Gastroesophageal sphincter (tissue), 4 donors: ENCODE data around the gene MRPL44. TPM values are rescaled to one million over a fixed set of nuclear protein-coding genes. Genes with fewer than 3 reads are reported as not detected.
"Not testable (repeated sequence)": the region's sequence is repeated elsewhere in the genome, so short reads cannot be mapped to it uniquely, and the experiment has no call there.

ENCODE experiments used
- ATAC-seq: fragments of 150-250 bp; one replicate; pipeline ENCODE4 v1.9.1; 2016; ENCODE audit warnings: mild to moderate bottlenecking, moderate library complexity
- H3K27ac ChIP-seq, 4 donors: fragments of 200-600 bp; sonication (generic) in 3 of 4; 1 replicate in 3 of 4; 2 replicates in 1 of 4; pipeline ENCODE4 v1.5.1; 2016 to 2019
- H3K27me3 ChIP-seq: fragments of 200-600 bp; sonication (generic); one replicate; pipeline ENCODE4 v1.5.1; 2019
- H3K36me3 ChIP-seq, 2 donors: fragments of 200-600 bp; sonication (generic); one replicate each; pipeline ENCODE4 v1.5.1; 2019; ENCODE audit warnings: control low read depth in 1 of 2
- H3K4me1 ChIP-seq, 3 donors: fragments of 200-600 bp; sonication (generic); 1 replicate in 2 of 3; 2 replicates in 1 of 3; pipeline ENCODE4 v1.5.1; 2016 to 2019; ENCODE audit warnings: control low read depth in 2 of 3
- H3K4me3 ChIP-seq, 2 donors: fragments of 200-600 bp; sonication (generic); one replicate each; pipeline ENCODE4 v1.5.1; 2019; ENCODE audit warnings: mild to moderate bottlenecking in 1 of 2, moderate library complexity in 1 of 2
- H3K9me3 ChIP-seq, 3 donors: fragments of 200-600 bp; sonication (generic); one replicate each; pipeline ENCODE4 v1.5.1; 2017 to 2019; ENCODE audit warnings: control low read depth in 2 of 3
- EP300 ChIP-seq: sonication (generic); formaldehyde crosslinking; IDR thresholded peaks from one replicate; pipeline ENCODE4 v1.6.1; 2017; ENCODE audit warnings: antibody characterized with exemption, mild to moderate bottlenecking
- POLR2A ChIP-seq, 2 donors: fragments of 450-650 bp; IDR thresholded peaks; one replicate each; pipeline ENCODE4 v1.6.1; 2017; ENCODE audit warnings: antibody characterized with exemption in 2 of 2, mild to moderate bottlenecking in 2 of 2, moderate library complexity in 1 of 2
- POLR2AphosphoS5 ChIP-seq: sonication (generic); formaldehyde crosslinking; IDR thresholded peaks from one replicate; pipeline ENCODE4 v1.6.1; 2017; ENCODE audit warnings: antibody characterized with exemption
- WGBS, 2 donors: methylation state at CpG; one replicate each; pipeline ENCODE4 v1.1.5; 2018; ENCODE audit warnings: low coverage in 1 of 2; 5-methylcytosine and 5-hydroxymethylcytosine counted together
- total RNA-seq, 4 donors: library from RNA; depleted of rRNA; stranded (reverse); fragments of >200 nt; gene quantifications; one replicate each; pipeline ENCODE4 v1.1.0, GENCODE V29; 2016
- TF ChIP-seq, protein P1 (sequence below), 4 experiments: fragments of 200-600 bp in 2 of 4; fragments of 450-650 bp in 2 of 4; sonication (generic) in 1 of 4; IDR thresholded peaks; one replicate each; pipeline ENCODE4 v1.5.1; 2017 to 2019; ENCODE audit warnings: antibody characterized with exemption in 4 of 4, mild to moderate bottlenecking in 2 of 4, moderate library complexity in 2 of 4

The MRPL44 gene
- total RNA-seq, 4 donors from 2014 or later = 20.3 to 41.8 (median 23.5) TPM

DNA sequence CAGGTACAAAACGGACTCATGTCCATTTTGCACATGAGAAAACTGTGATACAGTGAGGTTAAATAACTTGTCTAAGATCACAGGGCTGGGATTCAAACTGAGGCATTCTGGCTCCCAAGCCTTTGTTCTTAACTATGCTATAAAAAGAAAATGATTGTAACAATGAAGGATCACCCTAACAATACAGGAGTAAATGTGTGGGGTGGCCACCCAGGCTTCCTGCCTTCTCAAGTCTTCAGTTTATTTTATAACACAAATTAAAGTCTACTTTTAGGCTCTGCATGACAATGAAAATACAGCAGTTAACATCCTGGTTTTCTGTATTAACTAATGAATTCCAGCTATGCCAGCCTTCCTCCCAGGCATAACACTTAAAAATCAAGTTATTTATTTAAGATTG lies 19.7 kb upstream of the MRPL44 start:
- 0% methylated on average over 1 of the region's 1 CpG for WGBS, 2 donors
- ATAC-seq = no peak
- H3K36me3 ChIP-seq = no peaks in the 10 kb centered on the region

DNA sequence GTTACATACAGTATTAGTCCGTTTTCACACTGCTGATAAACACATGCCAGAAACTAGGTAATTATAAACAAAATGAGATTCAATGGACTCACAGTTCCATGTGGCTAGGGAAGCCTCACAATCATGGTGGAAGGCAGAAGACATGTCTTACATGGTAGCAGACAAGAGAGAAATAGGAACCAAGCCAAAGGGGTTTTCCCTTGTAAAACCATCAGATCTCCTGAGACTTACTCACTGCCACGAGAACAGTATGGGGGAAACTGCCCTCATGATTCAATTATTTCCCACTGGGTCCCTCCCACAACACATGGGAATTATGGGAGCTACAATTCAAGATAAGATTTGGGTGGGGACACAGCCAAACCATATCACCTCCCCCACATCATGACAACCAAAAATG lies 17.8 kb upstream of the MRPL44 start:
- H3K4me1 ChIP-seq = peaks cover 12 to 87% (median 38%) of the 10 kb centered on the region in 3 donors
- H3K27me3 ChIP-seq, H3K9me3 ChIP-seq, H3K4me3 ChIP-seq, H3K27ac ChIP-seq, H3K36me3 ChIP-seq, ATAC-seq: not testable (repeated sequence)
- 28 to 44% methylated on average over 2 of the region's 2 CpGs for WGBS, 2 donors

More for the DNA sequence above, 19.7 kb upstream of the MRPL44 start:
- H3K27me3 ChIP-seq = no peaks in the 10 kb centered on the region
- no peak overlapping the region for H3K4me3 ChIP-seq
- peaks cover 12 to 87% (median 32%) of the 10 kb centered on the region in 3 donors for H3K4me1 ChIP-seq
- TF ChIP-seq POLR2AphosphoS5 (no peak), POLR2A (IDR thresholded peaks at IDR 0.05) (no peak), EP300 (no peak)
- TF ChIP-seq, protein P1, sequence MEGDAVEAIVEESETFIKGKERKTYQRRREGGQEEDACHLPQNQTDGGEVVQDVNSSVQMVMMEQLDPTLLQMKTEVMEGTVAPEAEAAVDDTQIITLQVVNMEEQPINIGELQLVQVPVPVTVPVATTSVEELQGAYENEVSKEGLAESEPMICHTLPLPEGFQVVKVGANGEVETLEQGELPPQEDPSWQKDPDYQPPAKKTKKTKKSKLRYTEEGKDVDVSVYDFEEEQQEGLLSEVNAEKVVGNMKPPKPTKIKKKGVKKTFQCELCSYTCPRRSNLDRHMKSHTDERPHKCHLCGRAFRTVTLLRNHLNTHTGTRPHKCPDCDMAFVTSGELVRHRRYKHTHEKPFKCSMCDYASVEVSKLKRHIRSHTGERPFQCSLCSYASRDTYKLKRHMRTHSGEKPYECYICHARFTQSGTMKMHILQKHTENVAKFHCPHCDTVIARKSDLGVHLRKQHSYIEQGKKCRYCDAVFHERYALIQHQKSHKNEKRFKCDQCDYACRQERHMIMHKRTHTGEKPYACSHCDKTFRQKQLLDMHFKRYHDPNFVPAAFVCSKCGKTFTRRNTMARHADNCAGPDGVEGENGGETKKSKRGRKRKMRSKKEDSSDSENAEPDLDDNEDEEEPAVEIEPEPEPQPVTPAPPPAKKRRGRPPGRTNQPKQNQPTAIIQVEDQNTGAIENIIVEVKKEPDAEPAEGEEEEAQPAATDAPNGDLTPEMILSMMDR (IDR thresholded peaks at IDR 0.05) = no peak
- no peaks in the 10 kb centered on the region for H3K9me3 ChIP-seq
- H3K27ac ChIP-seq = peak overlapping the region in 3 of 4 donors; percentile 9 to 34 (median 11)

DNA sequence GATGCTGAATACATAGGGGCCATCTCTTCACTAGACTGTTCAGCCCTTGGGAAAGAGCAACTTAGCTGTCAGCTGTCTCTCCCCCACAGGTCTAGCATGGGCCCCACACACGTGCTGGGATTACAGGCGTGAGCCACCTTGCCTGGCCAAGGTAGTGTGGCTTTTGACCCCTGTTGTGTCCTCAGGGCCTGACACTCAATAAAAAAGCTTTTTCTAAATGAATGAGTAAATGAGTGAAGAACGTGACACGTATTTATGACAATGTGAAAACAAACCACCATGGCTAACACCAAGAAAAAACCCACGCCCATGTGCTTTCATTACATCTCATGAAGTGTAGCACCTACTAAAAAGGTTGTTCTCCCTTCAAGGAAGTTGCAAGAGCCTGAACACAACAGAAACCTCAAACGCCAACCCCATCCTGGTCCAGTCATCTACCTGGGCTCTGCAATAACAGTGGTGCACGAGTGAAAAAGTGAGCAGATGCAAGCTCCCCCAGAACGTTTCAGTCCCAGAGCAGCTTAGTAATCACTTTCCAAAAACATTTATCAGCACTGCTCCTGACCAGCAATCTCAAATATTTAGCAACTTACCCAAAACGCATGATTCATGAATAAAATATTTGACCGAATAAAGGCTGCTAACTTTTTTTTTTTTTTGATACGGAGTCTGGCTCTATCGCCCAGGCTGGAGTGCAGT lies 15.5 kb upstream of the MRPL44 start:
- TF ChIP-seq EP300 (no peak), POLR2A (IDR thresholded peaks at IDR 0.05) (no peak), POLR2AphosphoS5 (no peak)
- TF ChIP-seq, protein P1 (IDR thresholded peaks at IDR 0.05) = no peak
- no peak overlapping the region for H3K4me3 ChIP-seq
- 62% methylated on average over 8 of the region's 12 CpGs; no CpG with 5 or more reads in 1 of the 2 donors for WGBS, 2 donors
- peaks cover 7 to 74% (median 23%) of the 10 kb centered on the region in 3 donors for H3K4me1 ChIP-seq
- H3K27ac ChIP-seq = no peak overlapping the region
- no peak for ATAC-seq
- no peaks in the 10 kb centered on the region for H3K27me3 ChIP-seq
- H3K36me3 ChIP-seq = no peaks in the 10 kb centered on the region
- H3K9me3 ChIP-seq = no peaks in the 10 kb centered on the region

DNA sequence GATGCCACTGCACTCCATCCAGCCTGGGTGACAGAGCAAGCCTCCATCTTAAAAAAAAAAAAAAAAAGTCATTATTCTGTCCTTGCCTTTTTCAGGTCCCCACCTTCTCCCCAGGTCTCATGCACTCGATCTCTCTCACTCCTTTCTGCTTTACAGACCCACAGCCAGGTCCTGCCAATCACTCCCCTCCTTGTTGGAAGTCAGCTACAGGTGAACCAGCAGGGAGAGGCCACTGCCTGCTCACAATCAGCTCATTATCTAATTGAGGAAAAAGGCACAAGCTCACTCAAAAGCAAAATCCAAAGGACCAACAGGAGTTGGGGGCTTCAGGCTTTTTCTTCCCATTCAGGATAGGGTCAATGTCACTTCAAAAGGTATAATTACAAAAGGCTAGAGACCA lies 14.1 kb upstream of the MRPL44 start:
- no peak for TF ChIP-seq EP300
- TF ChIP-seq, protein P1 (IDR thresholded peaks at IDR 0.05) = no peak
- no peak for TF ChIP-seq POLR2A (IDR thresholded peaks at IDR 0.05)
- no peak for TF ChIP-seq POLR2AphosphoS5
- no peaks in the 10 kb centered on the region for H3K27me3 ChIP-seq
- WGBS, 2 donors = 60 to 79% methylated on average over 1 of the region's 1 CpG
- peak overlapping the region in 2 of 4 donors; percentile 93 to 99 for H3K27ac ChIP-seq
- H3K36me3 ChIP-seq = no peaks in the 10 kb centered on the region
- ATAC-seq = no peak
- peak overlapping the region in 1 of 2 donors; percentile 100 for H3K4me3 ChIP-seq
- no peaks in the 10 kb centered on the region for H3K9me3 ChIP-seq
- peaks cover 0 to 60% (median 14%) of the 10 kb centered on the region in 3 donors for H3K4me1 ChIP-seq

DNA sequence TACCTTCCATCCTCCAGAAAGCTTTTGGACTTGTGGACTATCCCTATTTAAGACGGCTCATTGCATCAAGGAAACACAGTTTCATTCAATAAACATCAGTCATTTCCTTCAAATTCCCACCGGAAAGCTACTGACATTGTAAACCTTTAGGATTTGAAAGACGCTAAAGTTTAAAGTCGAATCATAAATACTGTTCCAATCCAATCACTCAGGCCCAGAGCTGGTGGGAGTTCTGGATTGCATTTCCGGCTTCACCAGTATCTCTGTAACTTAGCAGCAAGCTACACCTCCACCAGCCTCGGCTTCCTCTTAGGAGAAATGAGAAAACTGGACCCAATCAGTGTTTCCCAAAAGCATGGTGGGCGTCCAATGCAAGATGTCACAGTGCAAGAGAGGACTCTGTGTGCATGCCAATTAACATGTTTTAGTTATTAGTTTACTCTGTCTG lies 13.7 kb upstream of the MRPL44 start:
- peak overlapping the region; percentile 75 to 100 for H3K4me3 ChIP-seq
- H3K9me3 ChIP-seq = no peaks in the 10 kb centered on the region
- no peaks in the 10 kb centered on the region for H3K27me3 ChIP-seq
- WGBS, 2 donors = 2 to 7% methylated on average over 7 of the region's 7 CpGs
- H3K36me3 ChIP-seq = no peaks in the 10 kb centered on the region
- H3K27ac ChIP-seq = peak overlapping the region in 2 of 4 donors; percentile 93 to 99
- H3K4me1 ChIP-seq = peaks cover 0 to 56% (median 14%) of the 10 kb centered on the region in 3 donors
- TF ChIP-seq POLR2AphosphoS5 (no peak), POLR2A (IDR thresholded peaks at IDR 0.05) (no peak), EP300 (no peak)
- TF ChIP-seq, protein P1 (IDR thresholded peaks at IDR 0.05) = no peak
- no peak for ATAC-seq
